Osteocyte (in vitro differentiated cells): ENCODE data around the gene B4GALNT2. TPM values are rescaled to one million over a fixed set of nuclear protein-coding genes. Genes with fewer than 3 reads are reported as not detected.

Experiments used
- DNase-seq: peaks from one replicate; pipeline ENCODE4 v3.0.0; 2021; ENCODE audit warnings: mixed read lengths; ENCODE audit not compliant: unreplicated experiment; ENCODE audit errors: extremely low spot score
- H3K27ac Mint-ChIP-seq: one replicate; pipeline ENCODE4 v1.8.0; 2021; ENCODE audit warnings: mild to moderate bottlenecking, mixed read lengths; ENCODE audit not compliant: unreplicated experiment
- H3K27me3 Mint-ChIP-seq: one replicate; pipeline ENCODE4 v1.8.0; 2021; ENCODE audit warnings: mixed read lengths; ENCODE audit not compliant: unreplicated experiment
- H3K36me3 Mint-ChIP-seq: one replicate; pipeline ENCODE4 v1.8.0; 2021; ENCODE audit warnings: mixed read lengths; ENCODE audit not compliant: unreplicated experiment
- H3K4me1 Mint-ChIP-seq: one replicate; pipeline ENCODE4 v1.8.0; 2021; ENCODE audit warnings: mixed read lengths; ENCODE audit not compliant: unreplicated experiment
- H3K4me3 Mint-ChIP-seq: one replicate; pipeline ENCODE4 v1.8.0; 2021; ENCODE audit warnings: mild to moderate bottlenecking, moderate library complexity, mixed read lengths; ENCODE audit not compliant: unreplicated experiment
- H3K9me3 Mint-ChIP-seq: one replicate; pipeline ENCODE4 v1.8.0; 2021; ENCODE audit warnings: mixed read lengths; ENCODE audit not compliant: unreplicated experiment
- total RNA-seq: library from RNA; stranded (reverse); gene quantifications from 2 replicates; pipeline ENCODE4 v1.2.1, GENCODE V29; 2021
- TF ChIP-seq, protein P1 (sequence below): fragments of 200-600 bp; sonication (generic); IDR thresholded peaks from 2 replicates; pipeline ENCODE4 v1.5.0; 2021; ENCODE audit warnings: antibody characterized with exemption, mild to moderate bottlenecking, moderate library complexity

The B4GALNT2 gene
- total RNA-seq, 1 donor from 2014 or later = 0.03 TPM

DNA sequence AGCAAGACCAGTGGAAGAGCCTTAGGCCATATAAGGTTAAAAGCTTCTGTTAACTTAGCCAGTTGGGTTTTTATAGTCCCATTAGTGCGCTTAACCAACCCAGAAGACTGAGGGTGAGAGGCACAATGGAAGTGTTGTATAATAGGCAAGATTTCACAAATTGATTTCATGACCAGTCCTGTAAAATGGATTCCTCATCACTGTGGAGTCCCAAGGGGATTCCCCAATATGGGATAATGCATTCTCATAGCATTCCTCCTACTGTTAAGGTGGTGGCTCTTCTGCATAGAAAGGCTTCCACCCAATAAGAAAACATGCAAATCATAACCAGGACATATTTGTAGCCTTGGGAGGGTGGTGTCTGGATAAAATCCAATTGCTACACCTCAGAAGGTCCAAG, 22.1 kb upstream of the B4GALNT2 start:
- H3K27me3 Mint-ChIP-seq = peaks cover 26% of the 10 kb centered on the region
- peaks cover 26% of the 10 kb centered on the region for H3K4me1 Mint-ChIP-seq
- H3K9me3 Mint-ChIP-seq = no peaks in the 10 kb centered on the region

DNA sequence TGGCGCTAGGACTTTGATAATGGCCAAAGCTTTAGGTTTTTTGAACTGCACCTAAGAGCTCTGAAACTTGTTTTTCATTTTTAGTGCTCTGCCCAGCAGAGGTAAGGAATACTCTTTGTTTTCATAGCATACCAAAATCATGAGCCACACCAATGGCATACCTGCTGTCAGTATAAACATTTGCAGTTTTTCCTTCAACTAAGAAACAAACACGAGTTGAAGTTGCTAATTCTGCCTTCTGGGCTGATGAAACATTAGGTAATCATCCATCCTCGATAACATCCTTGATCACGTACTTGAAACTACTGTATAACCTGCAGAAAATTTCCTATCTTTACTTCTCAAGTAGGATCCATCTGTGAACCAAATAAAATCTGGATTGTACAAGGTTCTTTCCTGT, 20.6 kb upstream of the B4GALNT2 start:
- Mint-ChIP-seq H3K36me3 (no peaks in the 10 kb centered on the region), H3K4me1 (peaks cover 20% of the 10 kb centered on the region), H3K27ac (no peak overlapping the region), H3K27me3 (peaks cover 34% of the 10 kb centered on the region), H3K4me3 (no peak overlapping the region), H3K9me3 (no peaks in the 10 kb centered on the region)
- TF ChIP-seq, protein P1, sequence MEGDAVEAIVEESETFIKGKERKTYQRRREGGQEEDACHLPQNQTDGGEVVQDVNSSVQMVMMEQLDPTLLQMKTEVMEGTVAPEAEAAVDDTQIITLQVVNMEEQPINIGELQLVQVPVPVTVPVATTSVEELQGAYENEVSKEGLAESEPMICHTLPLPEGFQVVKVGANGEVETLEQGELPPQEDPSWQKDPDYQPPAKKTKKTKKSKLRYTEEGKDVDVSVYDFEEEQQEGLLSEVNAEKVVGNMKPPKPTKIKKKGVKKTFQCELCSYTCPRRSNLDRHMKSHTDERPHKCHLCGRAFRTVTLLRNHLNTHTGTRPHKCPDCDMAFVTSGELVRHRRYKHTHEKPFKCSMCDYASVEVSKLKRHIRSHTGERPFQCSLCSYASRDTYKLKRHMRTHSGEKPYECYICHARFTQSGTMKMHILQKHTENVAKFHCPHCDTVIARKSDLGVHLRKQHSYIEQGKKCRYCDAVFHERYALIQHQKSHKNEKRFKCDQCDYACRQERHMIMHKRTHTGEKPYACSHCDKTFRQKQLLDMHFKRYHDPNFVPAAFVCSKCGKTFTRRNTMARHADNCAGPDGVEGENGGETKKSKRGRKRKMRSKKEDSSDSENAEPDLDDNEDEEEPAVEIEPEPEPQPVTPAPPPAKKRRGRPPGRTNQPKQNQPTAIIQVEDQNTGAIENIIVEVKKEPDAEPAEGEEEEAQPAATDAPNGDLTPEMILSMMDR = no peak
- DNase-seq = no peak

More for the DNA sequence above, 22.1 kb upstream of the B4GALNT2 start:
- Mint-ChIP-seq H3K27ac (no peak overlapping the region), H3K36me3 (no peaks in the 10 kb centered on the region), H3K4me3 (no peak overlapping the region)
- DNase-seq = peak; percentile 6
- TF ChIP-seq, protein P1 = no peak

DNA sequence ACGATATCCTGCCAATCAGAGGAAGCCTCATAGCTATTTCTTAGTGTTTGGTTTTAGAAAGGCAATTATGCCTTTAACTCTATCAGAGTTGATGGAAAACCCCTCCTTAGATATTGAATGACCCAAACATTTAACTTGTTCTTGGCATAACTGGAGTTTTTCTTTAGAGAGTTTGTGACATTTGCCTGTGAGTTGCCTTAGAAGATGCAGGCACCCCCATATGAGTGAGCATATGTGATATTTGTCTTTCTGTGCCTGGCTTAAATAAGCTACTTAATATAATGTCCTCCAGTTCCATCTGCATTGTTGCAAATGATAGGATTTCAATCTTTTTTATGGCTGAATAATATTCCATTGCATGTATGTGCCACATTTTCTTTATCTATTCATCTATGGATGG, 19.6 kb upstream of the B4GALNT2 start:
- DNase-seq = no peak
- H3K36me3 Mint-ChIP-seq = no peaks in the 10 kb centered on the region
- no peaks in the 10 kb centered on the region for H3K9me3 Mint-ChIP-seq
- no peak overlapping the region for H3K27ac Mint-ChIP-seq
- peaks cover 44% of the 10 kb centered on the region for H3K27me3 Mint-ChIP-seq
- TF ChIP-seq, protein P1 = no peak
- H3K4me3 Mint-ChIP-seq = no peak overlapping the region
- peaks cover 15% of the 10 kb centered on the region for H3K4me1 Mint-ChIP-seq

DNA sequence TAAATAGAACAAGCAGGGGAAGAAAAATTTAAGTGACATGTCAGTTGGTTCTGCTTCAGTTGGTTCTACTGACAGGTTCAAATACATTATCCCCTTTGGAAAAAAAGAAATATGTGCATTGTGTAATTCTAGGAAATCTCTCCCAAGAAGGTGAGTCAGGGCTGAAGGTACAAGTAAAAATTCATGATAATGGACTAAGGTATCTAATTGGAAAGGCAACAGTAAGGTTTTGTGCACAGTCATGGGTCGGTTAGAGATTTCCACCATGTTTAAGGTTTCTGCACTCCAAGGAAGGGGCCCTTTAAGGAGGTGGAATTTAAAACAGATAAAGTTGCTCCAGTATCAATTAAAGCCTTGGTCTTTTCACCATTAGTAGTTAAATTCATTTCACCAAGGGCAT, 17.9 kb upstream of the B4GALNT2 start:
- Mint-ChIP-seq H3K36me3 (no peaks in the 10 kb centered on the region), H3K9me3 (no peaks in the 10 kb centered on the region), H3K27me3 (peaks cover 55% of the 10 kb centered on the region), H3K27ac (no peak overlapping the region), H3K4me3 (no peak overlapping the region), H3K4me1 (no peaks in the 10 kb centered on the region)
- no peak for DNase-seq
- TF ChIP-seq, protein P1 = no peak

DNA sequence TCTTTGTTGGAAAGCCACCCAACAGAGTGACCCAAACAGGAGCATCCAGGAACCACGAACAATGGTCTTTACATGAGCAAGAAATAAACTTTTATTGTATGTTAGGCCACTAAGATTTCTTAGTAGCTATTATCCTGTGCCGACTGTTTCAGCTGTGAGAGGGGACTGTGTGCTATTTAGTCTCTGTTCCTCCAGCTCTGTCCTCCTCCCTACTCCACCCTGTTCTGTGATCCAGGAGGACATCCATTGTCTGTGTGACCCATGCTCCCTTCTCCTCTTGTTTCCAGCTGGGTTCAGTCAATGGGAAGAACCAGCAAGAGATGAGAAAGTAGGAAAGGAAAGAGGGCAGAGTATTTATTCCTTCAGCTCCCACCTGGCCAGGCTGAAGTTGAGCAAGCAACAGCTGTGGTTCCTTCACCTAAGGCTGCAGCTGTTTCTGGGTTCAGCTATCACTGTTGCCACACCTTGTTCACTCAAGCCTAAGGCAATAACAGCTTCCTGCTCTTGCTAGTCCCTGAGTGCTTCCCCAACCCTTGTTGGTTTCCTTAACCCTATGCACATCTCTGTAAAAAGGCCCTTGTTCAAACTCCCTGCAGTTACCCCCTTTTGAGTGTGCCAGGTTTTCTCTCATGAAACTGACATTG, 14.9 kb upstream of the B4GALNT2 start:
- peaks cover 12% of the 10 kb centered on the region for H3K9me3 Mint-ChIP-seq
- TF ChIP-seq, protein P1 = no peak
- no peak overlapping the region for H3K4me3 Mint-ChIP-seq
- H3K4me1 Mint-ChIP-seq = no peaks in the 10 kb centered on the region
- peaks cover 76% of the 10 kb centered on the region for H3K27me3 Mint-ChIP-seq
- peaks cover 3% of the 10 kb centered on the region for H3K36me3 Mint-ChIP-seq
- H3K27ac Mint-ChIP-seq = no peak overlapping the region
- DNase-seq = no peak
